COLO668 (cell line): Measurements from ENCODE around the gene BLVRB.
"Not testable (repeated sequence)": the region's sequence is repeated elsewhere in the genome, so short reads cannot be mapped to it uniquely, and the experiment has no call there.

Experiments used
- DNase-seq: peaks from one replicate; lab custom pipeline; 2025; ENCODE audit not compliant: unreplicated experiment; lab: John Stamatoyannopoulos, UW

BLVRB gene

DNA sequence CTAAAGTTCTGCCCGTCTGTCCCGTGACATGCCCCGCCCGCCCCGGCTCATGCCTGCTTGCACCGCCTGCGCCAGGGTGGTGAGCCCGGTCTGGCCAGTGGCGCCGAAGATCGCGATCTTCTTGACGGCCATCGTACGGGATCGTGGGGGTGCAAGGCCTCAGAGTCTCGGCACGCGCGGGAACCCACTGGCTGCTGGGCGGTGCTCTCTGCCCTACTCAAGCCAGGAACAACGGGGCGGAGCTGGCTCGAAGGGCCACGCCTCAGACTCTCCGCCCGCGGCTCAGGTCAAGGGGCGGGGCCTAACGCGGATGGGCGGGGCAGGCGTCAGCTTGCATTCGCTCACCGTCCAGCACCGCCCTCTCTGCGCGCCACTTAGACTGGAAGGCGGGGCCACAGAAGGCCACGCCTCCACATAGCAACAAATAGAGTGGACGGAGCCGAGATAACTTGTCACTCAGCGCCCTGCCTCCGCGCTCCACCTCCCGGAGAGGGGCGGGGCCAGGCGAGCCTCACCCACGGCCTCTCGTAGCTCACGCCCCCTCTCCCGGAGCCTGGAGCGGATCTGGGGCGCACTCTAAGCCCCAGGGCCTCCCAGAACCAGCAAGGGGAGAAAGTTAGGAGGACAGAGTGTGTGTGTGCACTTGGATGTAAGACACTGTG is at the start of gene BLVRB:
Gene BLVRB (minus strand): TSS at position 189 of the 662 bp plus-strand sequence. CDS start 57 bp downstream, at position 132.
- peak; percentile 93 for DNase-seq

GRCh38 chr19:40513741-40514315 is 48.3 kb upstream of the BLVRB start:
- DNase-seq, result no peak

GRCh38 chr19:40513345-40513678 is 47.8 kb upstream of the BLVRB start:
- DNase-seq, result no peak

DNA sequence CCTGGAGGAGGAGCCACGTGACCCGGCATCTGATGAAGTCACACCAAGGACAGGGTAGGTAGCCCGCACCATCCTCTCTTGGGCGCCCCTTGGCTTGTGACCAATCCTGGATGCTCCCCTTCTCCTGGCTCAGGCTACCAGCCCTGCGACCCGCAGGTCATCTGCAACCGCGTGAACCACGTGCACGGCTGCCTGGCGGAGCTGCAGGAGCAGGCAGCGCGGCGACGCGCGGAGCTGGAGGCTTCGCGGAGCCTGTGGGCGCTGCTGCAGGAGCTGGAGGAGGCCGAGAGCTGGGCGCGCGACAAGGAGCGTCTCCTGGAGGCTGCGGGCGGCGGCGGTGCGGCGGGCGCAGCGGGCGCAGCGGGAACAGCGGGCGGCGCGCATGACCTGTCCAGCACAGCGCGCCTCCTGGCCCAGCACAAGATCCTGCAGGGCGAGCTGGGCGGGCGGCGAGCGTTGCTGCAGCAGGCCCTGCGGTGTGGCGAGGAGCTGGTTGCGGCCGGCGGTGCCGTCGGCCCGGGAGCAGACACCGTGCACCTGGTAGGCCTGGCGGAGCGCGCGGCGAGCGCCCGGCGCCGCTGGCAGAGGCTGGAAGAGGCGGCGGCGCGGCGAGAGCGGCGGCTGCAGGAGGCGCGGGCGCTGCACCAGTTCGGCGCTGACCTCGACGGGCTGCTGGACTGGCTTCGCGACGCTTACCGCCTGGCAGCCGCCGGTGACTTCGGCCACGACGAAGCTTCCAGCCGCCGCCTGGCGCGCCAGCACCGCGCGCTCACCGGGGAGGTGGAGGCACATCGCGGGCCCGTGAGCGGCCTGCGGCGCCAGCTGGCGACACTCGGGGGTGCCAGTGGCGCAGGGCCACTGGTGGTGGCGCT is 47.2 kb upstream of the BLVRB start:
- DNase-seq, result peak; percentile 47

- DNase-seq, result no peak
These were observed 46.5 kb upstream of the BLVRB start for GRCh38 chr19:40512110-40512472.

DNA sequence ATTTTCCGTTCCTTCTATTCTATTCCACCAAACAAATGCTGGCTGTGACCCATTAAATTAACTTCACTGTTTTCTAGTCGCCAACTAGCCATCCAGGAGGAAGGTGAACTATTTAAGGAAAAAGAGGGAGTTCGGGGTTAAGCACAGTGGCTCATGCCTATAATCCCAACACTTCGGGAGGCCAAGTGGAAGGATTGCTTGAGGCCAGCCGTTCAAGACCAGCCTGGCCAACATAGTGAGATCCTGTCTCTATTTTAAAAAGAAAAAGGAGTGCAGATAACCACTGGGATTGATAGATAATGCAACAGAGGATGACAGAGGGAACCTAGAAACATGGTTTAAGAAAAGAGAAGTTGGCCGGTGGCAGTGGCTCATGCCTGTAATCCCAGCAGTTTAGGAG is 45.9 kb upstream of the BLVRB start:
- no peak for DNase-seq

DNA sequence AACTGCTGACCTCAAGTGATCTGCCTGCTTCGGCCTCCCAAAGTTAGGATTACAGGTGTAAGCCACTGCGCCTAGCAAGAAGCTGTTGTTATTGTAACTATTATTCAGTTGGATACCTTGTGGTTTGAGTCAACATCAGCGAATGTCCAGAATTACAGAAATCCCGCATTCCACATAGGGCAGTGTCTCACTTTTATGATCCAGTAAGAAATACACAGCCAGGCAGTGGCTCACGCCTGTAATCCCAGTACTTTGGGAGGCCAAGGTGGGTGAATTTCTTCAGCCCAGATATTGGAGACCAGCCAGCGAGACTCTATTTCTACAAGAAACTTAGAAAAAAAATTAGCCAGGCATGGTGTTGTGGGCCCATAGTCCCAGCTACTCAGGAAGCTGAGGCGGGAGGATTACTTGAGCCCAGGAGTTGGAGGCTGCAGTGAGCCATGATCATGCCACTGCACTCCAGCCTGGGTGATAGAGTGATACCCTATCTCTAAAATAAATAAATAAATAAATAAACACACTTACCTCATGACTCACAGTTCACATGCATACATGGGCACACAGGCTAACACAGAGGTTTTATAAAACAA is 45.1 kb upstream of the BLVRB start:
- no peak for DNase-seq

GRCh38 chr19:40508739-40509260 is 43.3 kb upstream of the BLVRB start:
- DNase-seq, result no peak

GRCh38 chr19:40507892-40508291 is 42.3 kb upstream of the BLVRB start:
- no peak for DNase-seq

DNA sequence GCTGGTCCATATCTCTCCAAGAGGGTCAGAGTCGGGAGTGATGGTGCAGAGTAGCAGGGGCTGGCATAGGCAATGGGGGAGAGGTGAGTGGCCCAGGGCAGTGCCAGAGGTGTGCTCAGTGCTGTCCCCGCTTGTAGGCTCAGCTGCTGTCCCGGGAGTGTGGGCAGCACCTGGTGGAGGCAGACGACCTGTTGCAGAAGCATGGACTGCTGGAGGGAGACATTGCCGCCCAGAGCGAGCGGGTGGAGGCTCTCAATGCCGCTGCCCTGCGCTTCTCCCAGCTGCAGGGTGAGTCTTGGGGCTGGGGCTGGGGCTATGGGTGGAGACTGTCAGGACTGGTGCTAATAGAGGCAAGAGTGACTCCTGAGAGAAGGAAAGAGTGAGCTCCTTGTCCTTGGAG is 40.6 kb upstream of the BLVRB start:
- no peak for DNase-seq

DNA sequence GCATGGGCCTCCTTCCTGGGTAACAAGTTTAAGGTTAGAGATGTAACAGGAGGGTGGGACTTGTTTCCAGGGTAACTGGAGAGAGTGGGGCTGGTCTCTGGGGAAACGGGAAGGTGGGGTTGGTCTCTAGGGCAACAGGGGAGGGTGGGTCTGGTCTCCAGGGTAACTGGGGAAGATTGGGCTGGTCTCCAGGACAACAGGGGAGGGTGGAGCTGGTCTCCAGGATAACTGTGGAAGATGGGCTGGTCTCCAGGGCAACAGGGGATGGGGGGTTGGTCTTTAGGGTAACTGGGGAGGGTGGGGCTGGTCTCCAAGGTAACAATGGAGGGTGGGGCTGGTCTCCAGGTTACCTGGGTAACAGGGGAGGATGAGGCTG is 37.8 kb upstream of the BLVRB start:
- no peak for DNase-seq

DNA sequence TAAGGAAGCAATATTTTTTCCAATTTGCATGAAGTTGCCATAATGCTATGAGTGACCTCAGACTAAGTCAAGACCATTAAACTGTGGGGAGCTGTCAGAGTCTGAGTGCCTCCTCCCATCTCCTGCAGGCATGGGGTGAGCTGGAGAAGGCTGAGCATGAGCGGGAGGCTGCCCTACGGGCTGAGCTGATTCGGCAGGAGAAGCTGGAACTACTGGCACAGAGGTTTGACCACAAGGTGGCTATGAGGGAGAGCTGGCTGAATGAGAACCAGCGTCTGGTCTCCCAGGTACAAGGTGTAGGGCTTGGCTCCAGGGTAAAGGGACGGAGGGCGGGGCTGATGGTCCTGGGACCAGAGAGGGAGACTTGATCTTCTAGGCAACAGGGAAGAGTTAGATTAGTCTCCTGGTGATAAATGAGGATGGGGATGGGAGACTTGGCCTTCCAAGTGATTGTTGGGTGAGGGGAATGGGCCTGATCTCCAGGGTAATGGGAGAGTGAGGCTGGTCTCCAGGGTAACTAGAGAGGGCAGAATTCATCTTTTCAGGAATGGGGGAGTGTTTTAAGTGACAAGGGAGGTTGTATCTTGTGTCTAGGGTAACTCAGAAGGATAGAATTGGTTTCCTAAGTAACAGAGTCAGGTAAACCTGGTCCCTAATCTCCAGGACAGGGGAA is 37.2 kb upstream of the BLVRB start:
- DNase-seq, result no peak

GRCh38 chr19:40502081-40502480 is 36.5 kb upstream of the BLVRB start:
- DNase-seq, result no peak

DNA sequence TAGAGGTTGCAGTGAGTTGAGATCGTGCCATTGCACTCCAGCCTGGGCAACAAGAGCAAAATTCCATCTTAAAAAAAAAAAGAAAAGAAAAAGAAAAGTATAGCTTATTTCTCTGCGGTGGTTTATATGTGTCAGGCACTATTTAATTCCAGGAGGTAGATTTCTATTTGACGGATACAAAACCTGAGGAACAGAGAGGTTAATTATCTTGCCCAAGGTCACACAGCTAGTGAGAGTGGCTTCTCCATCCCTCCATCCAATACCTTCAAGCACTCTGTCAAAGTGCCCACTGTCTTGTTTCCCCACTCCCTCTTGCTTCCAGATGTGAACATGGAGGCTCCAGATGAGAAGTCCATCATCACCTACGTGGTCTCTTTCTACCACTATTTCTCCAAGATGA is 36.1 kb upstream of the BLVRB start:
- DNase-seq, result no peak

- not testable (repeated sequence) for DNase-seq
These were observed 35.4 kb upstream of the BLVRB start for GRCh38 chr19:40500678-40501530.

- no peak for DNase-seq
These were observed 33.8 kb upstream of the BLVRB start for GRCh38 chr19:40499320-40499719.

DNA sequence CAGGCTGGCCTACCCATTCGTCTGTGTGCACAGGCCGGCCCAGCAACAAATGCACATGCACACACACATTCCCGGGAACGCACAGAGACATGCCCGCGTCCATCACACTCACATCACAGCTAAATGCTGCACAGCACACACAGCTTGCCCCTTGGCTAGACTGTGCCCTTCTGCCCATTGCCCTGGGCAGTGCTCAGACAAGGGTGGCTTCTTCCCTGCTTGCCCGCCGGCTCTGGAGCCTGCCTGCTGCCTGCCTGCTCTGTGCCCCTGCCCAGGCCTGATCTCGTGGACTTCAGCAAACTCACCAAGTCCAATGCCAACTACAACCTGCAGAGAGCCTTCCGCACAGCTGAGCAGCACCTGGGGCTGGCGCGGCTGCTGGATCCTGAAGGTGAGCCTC is 31.7 kb upstream of the BLVRB start:
- DNase-seq, result no peak

- DNase-seq, result no peak
These were observed 28.8 kb upstream of the BLVRB start for GRCh38 chr19:40494191-40494838.

- no peak for DNase-seq
These were observed 28.2 kb upstream of the BLVRB start for GRCh38 chr19:40493778-40494177.

DNA sequence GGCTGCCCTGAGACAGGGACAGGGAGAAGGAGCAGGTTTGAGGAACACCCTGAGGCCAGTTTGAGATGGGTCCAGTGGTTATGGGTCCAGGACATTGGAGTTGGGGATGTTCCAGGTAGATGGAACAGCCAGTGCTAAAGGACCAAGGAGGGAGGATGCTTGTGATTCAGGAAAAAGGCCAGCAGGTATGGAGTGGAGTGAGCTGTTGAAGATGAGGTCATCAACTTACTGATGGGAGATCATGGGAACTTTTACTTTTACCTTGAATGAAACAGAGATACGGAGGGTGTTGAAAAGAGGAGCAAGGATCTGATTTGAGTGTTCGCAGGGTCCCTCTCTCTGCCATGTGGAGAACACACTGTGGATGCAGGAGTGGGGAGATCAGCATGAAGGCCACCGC is 26.7 kb upstream of the BLVRB start:
- DNase-seq, result no peak
